ENCODE measurements around the gene RBM20.
A peak's percentile ranks its signal among the peaks of the same experiment; 100 is the strongest.
"Not testable (repeated sequence)": the region's sequence is repeated elsewhere in the genome, so short reads cannot be mapped to it uniquely, and the experiment has no call there.

Gene RBM20

DNA sequence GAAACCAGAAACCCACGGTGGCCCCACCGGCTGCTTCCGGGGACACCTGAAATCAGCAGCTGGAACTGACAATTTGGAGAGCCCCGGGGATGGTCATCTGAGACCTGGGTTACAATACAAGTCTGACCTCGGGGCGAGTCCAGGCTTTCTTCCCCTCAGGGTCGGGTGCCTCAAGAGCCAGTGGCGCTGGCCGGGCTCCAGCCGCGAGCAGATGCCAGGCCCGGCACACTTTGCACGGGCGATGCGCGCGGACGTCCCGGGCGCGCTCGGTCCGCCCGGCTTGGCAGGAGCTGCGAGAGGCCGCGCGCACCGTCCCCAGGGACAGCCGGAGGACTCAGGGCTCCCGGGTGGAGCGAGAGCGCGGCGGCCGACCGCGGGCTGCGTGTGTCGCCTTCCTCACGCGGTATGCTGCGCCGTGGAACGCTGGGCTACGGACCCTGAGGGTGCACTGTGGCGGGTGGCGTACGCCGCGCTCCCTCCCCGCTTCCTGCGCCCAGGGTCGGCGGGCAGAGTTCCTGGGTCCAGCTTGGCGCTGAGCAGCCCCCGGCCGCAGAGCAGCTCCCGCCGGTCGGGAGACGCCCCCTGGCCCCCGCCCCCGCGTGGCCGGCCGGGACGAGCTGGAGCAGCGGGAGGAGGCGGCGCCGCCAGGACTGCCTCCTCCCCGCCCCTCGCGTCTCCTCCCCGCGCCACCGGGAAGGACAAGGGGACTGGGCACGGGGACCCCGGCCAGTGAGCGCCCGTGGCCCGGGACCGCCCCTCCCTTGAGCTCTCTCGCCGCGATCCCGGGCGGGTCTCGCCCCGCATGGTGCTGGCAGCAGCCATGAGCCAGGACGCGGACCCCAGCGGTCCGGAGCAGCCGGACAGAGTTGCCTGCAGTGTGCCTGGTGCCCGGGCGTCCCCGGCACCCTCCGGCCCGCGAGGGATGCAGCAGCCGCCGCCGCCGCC is at the start of gene RBM20:
RBM20 (plus strand) TSS at position 684 of the 945 bp plus-strand sequence; CDS start at position 803, 119 bp downstream.
- DNase-seq, result no peak

DNA sequence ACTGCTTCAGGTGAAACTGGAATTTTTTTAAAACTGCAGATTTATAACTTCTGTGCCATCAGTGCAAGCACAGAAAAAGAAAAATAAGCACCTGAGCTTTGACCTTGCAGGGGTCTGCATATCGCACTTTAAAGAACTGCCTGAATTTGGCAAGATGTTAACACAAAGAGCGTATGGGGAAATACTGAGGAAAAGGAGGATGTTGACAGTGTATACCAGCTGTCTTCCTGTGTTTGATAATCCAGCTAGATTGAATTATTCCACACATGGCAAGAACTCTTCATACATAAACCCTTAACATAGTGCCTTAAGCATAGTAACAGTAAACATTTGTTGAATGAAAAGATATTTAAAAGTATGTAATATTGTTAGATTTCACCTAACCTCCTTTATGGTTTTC is 46.7 kb upstream of the RBM20 start:
- DNase-seq, result no peak

DNA sequence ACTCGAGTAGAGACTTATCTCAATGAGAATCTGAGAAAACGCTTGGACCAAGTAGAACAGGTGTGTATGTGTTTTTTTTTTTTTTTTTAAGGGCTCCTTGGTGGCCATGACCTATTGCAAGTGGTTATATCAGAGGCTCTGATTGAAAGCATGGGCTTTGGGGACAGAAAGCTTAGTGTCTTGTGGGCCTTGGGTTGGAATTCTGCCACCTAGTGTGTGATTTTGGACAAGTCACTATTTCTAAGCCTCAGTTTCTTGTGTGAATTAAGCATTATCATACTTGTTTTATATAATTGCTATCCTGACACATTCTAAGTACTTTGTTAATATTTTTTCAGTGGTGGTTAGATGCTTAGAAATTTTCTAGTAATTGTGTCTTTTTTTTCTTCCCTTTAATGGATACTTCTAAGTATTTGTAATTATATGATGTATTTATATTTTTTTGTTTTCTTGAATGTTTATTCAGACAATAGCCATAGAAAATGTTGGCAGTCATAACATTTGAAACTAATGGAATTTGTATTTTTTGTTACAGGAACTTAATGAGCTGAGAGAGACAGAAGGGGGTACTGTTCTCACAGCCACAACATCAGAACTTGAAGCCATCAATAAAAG is 43.5 kb upstream of the RBM20 start:
- DNase-seq, result peak; percentile 44

DNA sequence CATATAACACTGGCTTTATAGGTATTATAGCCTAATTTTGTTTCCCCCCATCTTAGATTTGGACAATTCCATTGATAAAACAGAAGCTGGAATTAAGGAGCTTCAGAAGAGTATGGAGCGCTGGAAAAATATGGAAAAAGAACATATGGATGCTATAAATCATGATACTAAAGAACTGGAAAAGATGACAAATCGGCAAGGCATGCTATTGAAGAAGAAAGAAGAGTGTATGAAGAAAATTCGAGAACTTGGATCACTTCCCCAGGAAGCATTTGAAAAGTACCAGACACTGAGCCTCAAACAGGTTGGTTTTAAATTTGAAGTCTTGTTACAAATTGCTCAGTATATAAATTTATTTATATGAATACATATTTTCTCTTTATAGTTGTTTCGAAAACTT is 42.6 kb upstream of the RBM20 start:
- no peak for DNase-seq

DNA sequence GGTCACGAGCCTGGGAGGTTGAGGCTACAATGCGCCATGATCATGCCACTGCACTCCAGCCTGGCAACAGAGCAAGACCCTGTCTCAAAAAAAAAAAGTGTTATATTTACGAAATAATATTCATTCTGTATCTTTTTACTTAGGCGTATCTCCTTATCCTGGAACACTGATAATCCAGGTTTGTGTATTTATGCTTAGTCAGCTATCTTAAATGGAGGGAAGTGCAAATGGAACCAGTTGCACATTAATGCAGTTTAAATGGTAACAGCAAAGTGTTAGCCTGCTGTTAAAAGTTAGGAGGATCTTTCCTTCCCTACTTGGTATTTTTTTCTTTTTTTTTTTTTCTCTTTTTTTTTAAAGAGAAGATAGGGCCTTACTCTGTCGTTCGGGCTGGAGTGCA is 36.0 kb upstream of the RBM20 start:
- no peak for DNase-seq

DNA sequence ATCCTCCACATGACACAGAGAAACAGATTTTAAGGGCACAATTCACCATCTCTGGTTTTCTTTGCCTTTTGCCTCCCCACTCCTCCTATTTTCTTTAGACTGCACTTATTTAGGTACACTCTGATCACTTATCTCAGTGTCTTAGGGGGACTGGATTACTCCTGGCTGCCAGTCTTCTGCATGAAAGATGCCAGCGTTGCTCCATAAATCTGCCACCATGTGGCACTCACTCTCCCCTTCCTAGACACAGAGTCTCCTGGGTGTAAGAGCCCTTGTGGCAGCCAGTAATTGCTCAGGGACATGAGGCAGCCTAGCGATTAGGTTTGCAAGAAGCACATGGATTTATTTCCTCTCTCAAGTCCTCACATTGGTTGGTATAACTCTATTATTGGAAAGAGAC is 34.5 kb upstream of the RBM20 start:
- peak; percentile 49 for DNase-seq

DNA sequence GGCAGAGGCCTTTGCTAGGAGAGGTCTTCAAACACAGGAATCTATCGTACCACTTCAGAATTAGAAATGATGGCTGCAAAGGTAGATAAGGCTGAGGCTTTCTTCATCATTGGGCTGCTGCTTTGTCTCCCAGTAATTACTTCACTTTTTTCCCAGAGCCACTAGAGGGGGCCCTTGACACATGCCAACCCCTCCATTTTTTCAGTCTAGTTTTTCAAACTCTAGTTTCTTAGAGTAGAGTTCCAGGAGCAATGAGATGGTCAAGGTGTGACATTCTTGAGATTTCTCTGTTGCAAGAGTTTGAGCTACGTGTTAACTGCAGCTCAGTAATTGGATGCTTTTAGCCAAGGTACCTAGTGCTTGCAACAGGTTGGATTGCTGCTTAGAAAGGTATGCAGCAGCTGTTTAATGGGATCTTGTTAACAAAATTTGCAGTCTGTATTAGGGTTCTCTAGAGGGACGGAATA is 33.8 kb upstream of the RBM20 start:
- DNase-seq, result peak; percentile 43

DNA sequence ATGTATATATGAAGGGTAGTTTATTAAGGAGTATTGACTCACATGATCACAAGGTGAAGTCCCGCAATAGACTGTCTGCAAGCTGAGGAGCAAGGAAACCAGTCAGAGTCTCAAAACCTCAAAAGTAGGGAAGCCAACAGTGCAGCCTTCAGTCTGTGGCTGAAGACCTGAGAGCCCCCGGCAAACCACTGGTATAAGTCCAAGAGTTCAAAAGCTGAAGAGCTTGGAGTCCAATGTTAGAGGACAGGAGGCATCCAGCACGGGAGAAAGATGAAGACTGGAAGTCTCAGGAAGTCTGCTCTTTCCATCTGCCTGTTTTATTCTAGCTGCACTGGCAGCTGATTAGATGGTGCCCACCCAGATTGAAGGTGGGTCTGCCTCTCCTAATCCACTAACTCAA is 33.4 kb upstream of the RBM20 start:
- DNase-seq, result not testable (repeated sequence)

DNA sequence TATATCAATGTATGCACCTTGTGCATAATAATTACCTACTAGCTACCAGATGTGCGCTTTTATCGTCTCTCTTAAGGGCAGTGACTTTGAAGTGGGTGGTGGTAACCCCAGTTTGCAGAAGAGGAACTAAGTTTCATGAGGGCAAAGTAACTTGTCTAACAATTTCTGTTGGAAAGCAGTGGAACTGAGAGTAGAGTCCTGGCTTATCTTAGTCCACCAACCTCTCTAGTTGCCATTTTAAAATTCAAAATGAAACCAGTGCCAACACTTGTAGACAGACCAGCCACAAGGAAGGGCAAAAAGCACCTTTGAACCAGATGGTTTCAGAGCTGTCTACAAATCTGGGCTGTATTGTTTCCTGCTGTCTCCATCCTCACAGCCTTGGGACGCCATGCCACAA is 32.0 kb upstream of the RBM20 start:
- DNase-seq, result no peak

DNA sequence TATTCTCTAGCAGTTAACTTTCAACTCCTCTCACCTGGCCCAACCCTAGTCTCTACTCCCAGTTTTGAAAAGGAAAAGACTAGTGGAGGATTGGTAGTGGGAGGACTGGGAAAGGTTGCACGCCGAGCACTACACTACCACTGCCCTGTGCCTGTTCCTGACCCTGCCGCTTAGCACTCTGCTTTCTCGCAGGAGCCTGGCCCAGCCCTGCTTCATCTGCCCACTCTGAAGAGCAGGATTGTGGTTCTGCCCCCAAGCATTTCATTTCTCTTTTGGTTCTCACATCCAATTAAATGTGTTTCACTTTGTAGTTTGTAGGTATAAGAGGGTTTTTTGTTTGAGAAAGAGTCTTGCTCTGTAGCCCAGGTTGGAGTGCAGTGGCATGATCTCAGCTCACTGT is 31.5 kb upstream of the RBM20 start:
- DNase-seq, result no peak

DNA sequence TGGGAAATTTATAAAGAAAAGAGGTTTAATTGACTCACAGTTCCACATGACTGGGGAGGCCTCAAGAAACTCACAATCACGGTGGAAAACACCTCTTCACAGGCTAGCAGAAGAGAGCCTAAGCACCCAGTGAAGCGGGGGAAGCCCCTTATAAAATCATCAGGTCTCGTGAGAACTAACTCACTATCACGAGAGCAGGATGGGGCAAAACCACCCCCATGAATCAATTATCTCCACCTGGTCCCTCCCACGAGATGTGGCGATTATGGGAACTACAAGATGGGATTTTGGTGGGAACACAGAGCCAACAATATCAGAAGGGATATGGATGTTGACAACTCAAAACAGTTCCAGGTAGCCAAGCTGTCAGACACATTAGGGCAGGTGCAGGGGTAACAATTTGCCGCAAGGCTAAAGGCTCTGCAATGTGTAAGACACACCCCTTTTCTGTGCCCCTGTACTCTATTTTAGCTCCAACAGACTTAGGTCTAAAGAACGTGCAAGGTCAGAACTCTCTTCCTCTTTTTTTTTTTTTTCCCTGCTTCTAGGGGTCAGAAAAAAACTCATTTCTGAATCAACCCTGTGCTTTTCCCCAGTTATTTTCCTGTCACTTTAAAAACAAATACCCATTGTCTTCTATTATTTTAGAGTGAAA is 30.7 kb upstream of the RBM20 start:
- DNase-seq, result no peak

DNA sequence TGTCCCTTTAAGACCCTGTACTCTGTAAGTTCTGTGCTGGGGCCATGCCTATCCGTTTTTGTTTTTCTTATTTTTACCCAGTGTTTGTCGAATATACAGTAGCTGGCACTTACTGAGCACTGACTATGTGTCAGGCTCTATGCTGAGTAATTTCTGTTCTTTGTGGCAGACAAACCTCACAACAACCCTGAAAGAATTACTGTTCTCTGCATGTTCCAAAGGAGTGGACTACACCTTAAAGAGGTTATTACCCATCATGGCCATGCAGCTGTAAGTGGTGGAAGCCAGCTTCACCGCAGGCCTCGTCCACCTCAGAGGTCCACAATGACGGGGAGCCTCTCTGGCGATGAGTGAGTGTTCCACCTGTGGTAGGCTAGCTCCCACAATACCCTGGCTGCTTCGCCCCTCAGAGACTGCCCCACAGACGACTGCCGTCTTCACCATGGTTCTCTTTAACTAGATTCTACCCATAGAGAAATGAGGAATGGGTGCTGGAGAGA is 30.1 kb upstream of the RBM20 start:
- DNase-seq, result no peak

DNA sequence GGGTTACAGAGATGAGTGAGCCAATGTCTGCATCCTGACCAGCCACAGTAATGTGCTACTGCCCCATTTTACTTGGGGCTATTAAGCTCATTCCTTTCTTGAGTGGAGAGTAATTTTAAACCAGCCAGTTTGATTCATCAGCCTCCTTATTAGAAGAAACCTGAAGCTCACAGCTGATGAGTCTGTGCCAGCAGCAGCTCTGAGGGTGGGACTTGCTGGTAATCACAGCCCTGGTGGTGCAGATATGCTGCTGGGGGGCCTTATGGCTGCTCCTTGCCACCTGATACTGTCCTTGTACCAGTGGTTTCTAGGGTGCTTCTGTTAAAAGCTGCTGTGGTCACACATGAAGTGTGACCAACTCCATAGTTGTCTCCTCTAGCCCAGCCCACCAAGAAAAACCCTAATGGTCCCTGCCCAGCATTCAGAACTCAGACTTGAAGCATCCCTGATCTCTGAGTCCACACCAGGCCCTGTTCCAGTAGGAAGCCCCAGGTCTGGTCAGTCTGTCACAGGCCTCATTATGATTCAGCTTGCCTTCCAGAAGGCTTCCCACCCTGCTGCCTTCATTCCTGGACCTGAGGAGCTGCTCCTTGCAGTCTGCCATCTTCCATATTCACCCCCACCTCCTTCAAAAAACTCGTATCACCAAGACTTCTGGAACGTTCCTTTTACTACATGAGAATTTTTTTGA is 28.9 kb upstream of the RBM20 start:
- DNase-seq, result no peak

DNA sequence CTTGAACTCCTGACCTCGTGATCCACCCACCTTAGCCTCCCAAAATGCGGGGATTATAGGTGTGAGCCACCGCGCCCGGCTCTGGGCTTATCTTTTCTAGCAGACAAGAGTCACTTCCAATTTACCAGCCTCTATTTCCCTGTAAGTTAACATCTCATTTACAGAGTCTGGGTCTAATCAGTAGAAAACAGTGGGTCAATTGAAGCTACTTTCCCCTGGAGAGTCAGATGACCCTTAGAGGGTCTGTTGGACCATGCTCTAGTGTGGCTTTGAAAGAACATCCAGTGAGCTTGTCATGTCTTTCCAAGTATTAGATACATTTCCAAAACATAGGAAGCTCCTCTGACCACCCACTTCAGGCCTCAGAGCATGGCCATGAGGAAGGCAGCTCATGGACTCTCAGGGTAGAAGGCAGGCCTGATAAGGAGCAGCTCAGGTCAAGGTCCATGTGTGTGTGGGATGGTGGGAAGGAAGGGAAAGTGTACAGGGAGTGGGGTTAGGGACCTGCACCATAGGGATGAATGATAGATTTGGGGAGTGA is 27.6 kb upstream of the RBM20 start:
- DNase-seq, result no peak

DNA sequence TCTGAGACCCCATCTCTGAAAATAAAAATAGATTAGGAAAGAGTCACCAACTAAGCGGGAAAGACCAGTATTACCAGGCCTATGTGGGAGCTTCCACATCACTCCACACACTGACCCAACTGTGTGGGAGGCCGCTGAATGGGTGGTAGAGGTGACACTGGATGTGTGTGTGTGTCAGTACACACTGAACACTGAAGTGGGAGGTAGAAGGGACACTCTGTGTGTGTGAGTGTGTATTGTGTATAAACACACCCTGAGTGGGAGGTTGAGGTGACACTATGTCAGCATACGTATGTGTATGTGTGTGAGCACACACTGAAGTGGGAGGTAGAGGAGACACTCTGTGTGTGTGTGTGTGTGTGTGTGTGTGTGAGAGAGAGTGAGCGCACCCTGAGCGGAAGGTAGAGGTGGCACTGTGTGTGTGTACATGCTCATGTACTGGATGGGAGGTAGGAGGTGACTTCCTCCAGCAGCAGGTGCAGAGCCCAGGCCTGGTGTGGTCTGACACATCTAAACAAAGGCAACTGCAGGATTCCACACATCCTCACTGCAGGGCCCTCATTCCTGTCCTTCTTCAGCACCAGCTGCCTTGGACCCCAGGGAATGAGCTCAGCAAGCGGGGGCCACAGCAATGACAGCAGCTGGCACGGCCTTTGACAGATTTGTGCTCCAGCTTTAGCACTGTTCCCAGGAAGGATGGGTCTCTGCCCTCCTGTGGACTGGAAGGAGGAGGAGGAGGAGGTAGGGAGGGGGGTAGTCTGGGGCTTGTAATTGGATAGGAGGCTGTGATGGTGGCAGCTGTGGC is 26.5 kb upstream of the RBM20 start:
- no peak for DNase-seq

DNA sequence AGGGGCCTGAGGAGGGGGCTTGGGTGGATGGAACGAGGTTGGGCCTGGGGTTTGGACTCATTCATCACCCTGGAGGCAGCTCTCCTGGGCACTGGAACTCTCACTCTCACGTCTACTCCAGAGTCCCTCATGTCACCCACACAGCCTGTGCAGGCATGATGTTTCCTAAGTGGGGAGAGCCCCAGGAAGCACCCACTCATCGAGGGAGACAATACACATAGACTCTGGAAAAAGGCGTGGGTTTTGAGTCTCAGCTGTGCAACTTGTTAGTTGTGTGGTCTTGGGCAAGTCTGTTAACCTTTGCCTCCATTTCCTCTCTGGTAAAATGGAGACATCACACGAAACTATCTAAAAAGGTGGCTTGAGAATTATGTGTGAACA is 25.9 kb upstream of the RBM20 start:
- no peak for DNase-seq

DNA sequence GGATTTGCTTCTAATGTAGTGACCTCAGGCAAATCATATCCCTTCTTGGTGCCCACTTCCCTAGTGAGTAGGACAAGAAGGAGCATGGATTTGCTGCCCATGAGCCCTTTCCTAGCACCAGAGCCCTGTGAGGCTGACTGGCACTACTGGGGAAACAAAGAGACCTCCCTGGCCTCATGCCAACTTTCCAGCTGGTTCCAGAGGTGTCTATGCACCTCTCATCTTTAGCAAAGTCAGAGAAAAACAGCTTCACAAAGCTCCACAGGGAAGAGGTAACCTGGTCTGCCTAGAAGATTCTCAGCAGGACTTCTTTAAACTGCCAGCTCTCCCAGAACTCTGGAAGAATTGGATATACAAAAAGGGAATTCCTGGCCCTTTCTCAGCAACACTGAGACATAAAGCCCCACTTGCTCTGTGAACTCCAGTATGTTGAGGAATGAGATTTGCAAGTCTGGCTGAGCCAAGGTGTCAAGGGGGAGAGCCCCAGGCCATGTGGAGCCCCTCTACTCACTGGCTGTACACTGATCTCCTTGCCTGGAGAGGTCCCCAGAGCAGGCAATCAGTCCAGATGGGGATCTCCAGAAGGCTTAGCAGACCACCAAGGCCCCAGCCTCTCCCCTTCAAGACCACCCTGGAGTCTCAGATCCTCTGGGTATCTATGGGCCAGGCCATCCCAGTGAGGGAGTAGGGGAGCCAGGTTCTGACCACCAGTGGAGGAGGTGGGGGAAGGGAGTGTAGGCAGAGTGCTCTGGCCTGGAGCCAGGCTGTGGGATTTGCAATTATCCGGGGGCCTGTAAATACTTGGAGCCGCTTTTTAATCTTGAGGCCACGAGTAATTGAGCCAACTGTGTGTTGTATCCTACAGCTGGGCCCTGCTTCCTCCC is 24.4 kb upstream of the RBM20 start:
- DNase-seq, result no peak

DNA sequence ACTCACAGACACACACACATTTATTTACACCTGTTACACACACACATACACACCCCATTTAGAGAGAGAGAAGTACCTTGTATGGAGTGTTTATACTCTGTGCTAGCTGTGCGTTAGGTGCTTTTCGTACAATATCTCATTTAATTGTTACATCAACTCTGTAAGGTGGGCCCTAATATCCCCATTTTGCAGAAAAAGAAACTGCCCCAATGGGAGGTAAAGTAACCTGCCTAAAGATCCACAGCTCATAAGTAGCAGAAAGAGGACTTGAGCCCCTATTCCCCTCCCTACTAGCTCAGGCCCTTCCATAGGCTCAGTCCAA is 23.8 kb upstream of the RBM20 start:
- no peak for DNase-seq

DNA sequence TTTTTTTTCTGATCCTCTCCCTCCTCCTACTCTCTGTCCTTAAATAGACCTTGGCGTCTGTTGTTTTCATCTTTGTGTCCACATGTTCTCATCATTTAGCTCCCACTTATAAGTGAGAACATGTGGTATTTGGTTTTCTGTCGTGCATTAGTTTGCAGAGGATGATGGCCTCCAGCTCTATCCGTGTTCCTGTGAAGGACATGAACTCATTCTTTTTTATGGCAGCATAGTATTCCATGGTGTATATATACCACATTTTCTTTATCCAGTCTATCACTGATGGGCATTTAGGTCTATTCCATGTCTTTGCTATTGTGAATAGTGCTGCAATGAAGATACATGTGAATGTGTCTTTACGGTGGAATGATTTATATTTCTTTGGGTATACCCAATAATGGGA is 20.8 kb upstream of the RBM20 start:
- DNase-seq, result not testable (repeated sequence)

DNA sequence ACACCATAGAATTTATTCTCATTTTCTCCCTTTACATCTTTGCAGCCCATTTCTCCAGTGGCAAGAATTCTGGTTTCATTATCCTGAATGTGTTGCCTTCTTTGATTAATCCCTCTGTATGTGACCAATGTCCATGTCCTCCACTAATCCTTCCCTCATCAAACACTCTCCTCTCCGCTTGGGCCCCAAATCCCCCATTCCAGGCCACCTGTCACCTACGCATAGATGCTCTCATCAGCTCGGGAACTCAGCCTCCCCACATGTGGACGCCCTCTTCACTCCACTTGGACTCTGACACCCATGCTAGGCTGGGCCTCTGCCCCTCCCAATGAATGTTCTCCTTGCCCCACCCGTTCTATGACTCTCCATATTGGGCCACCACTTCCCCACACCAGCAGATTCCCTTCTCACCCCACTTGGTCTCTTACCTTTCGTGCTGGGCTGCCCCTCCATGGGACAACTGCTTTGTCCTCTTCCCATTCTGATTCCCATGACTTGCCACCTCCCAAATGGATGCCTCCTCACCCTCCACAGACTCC is 18.7 kb upstream of the RBM20 start:
- DNase-seq, result no peak

All from NCI-H1694 treated with DMSO at 0.1 percent for 48 hours (cell line).